H1 (cell line): ENCODE results near the gene DIAPH2. TPM values are rescaled to one million over a fixed set of nuclear protein-coding genes. Genes with fewer than 3 reads are reported as not detected.

Source experiments
- CBX8 ChIP-seq: fragments of 300-800, 300-1000 bp; sonication (generic); IDR thresholded peaks from 2 replicates; pipeline ENCODE4 v1.7.1; 2016; ENCODE audit warnings: low read depth, low read length, borderline replicate concordance
- GTF2F1 ChIP-seq: IDR thresholded peaks from 2 replicates; pipeline ENCODE4 v1.6.1; 2012; ENCODE audit warnings: low read depth, low read length, improper control_type of control experiment, borderline replicate concordance
- MAX ChIP-seq: IDR thresholded peaks from 2 replicates; pipeline ENCODE4 v1.6.1; 2012; ENCODE audit warnings: inconsistent platforms
- ZNF274 ChIP-seq: IDR thresholded peaks from 2 replicates; pipeline ENCODE4 v1.7.0; 2012; ENCODE audit warnings: low read length, borderline replicate concordance; ENCODE audit errors: extremely low read depth
- polyA plus RNA-seq, 7 experiments: library from polyadenylated mRNA; depleted of rRNA in 3 of 7; stranded (reverse) in 5 of 7; unstranded in 2 of 7; fragments of >200 nt in 5 of 7; fragments of 200-250 nt in 2 of 7; gene quantifications; 1 replicate in 5 of 7; 2 replicates in 1 of 7; 4 replicates in 1 of 7; pipeline versions ENCODE4 v1.2.1 to v1.2.3, GENCODE V29; 2011 to 2013; ENCODE audit warnings: missing spikeins in 2 of 7, mixed read lengths in 2 of 7
- total RNA-seq: library from RNA; stranded (reverse); fragmentation: NEBNext Ultra II Directional; extraction: Animal tissue kit (Norgen Biotek cat#: 25700); gene quantifications from 2 replicates; pipeline ENCODE4 v1.2.1, GENCODE V29; 2021

The DIAPH2 gene
- total and polyA plus RNA-seq, 2 of the 8 experiments (the other 6 are each of a cell fraction or from before 2014, with no cell fraction given) = 4.4 to 24.3 TPM

DNA sequence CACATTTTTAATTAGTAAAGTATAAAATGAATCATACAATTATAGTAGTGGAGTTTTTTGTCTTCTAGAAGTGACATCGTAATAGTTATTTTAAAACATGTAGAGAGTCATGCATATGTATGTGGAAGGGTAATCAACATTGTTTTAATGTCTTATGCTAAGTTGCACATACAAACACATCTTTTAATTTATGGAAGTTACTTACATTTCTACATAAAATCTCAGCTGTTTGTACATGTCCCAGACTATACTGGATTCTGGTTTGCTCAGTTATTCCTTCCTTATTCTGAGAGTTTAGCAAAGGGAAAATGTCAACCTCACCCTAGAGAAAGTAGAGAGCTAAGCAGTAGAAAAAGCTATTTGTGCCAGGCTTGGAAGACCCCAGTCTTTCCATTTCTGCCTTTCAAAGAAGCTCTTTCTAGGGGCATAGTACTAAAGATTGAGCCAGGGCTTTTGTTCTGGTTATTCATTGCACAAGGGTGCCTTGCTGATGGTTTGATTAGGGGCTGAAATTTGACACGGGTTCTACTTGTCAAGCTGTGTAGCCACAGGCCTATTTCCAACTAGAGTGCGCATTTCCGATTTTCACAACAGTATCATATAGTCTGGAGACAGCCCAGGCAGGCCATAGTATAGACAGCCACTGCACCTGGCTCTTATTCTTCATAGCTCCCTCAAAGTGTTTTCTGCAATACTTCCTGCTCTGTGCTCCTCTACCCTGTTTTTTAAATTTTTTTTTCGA lies 305.4 kb downstream of the DIAPH2 start (continued):
- TF ChIP-seq MAX = no peak
- TF ChIP-seq GTF2F1 = no peak
- TF ChIP-seq CBX8 = no peak
- TF ChIP-seq ZNF274 = no peak
